ENCODE measurements around the gene MRPL48.
"Not testable (repeated sequence)": the region's sequence is repeated elsewhere in the genome, so short reads cannot be mapped to it uniquely, and the experiment has no call there.

The MRPL48 gene

GRCh38 chr11:73839123-73839457 is 51.4 kb downstream of the MRPL48 start:
- DNase-seq (ENCODE audit: low spot score), result no peak

GRCh38 chr11:73851046-73851764 is 63.5 kb downstream of the MRPL48 start:
- no peak for DNase-seq (ENCODE audit: low spot score)

GRCh38 chr11:73852049-73852448 is 64.4 kb downstream of the MRPL48 start:
- no peak for DNase-seq (ENCODE audit: low spot score)

GRCh38 chr11:73854680-73855079 is 67.0 kb downstream of the MRPL48 start:
- DNase-seq (ENCODE audit: low spot score), result no peak

- no peak for DNase-seq (ENCODE audit: low spot score)
Measured at GRCh38 chr11:73856031-73856567, 68.4 kb downstream of the MRPL48 start.

- no peak for DNase-seq (ENCODE audit: low spot score)
Measured at GRCh38 chr11:73859671-73860070, 72.0 kb downstream of the MRPL48 start.

- no peak for DNase-seq (ENCODE audit: low spot score)
Measured at GRCh38 chr11:73860202-73860601, 72.5 kb downstream of the MRPL48 start.

GRCh38 chr11:73862986-73863385 is 75.3 kb downstream of the MRPL48 start:
- DNase-seq (ENCODE audit: low spot score), result no peak

- DNase-seq (ENCODE audit: low spot score), result no peak
Measured at GRCh38 chr11:73866095-73866579, 78.5 kb downstream of the MRPL48 start.

GRCh38 chr11:73866586-73866996 is 78.9 kb downstream of the MRPL48 start:
- DNase-seq (ENCODE audit: low spot score), result peak; percentile 20

GRCh38 chr11:73869332-73869949 is 81.8 kb downstream of the MRPL48 start:
- peak; percentile 73 for DNase-seq (ENCODE audit: low spot score)

- DNase-seq (ENCODE audit: low spot score), result no peak
Measured at GRCh38 chr11:73870261-73870660, 82.6 kb downstream of the MRPL48 start.

- DNase-seq (ENCODE audit: low spot score), result no peak
Measured at GRCh38 chr11:73872749-73873357, 85.2 kb downstream of the MRPL48 start.

GRCh38 chr11:73875380-73875779 is 87.7 kb downstream of the MRPL48 start:
- DNase-seq (ENCODE audit: low spot score), result no peak

- no peak for DNase-seq (ENCODE audit: low spot score)
Measured at GRCh38 chr11:73875840-73876239, 88.2 kb downstream of the MRPL48 start.

- DNase-seq (ENCODE audit: low spot score), result peak; percentile 98
Measured at GRCh38 chr11:73876424-73877310, 89.0 kb downstream of the MRPL48 start, which contains the start of the genes COA4 and PAAF1. Gene COA4, minus strand, starts transcription at chr11:73876846. Its CDS starts 3,468 bp downstream, at chr11:73873378. Gene PAAF1, plus strand, starts transcription at chr11:73876999. Its CDS starts 23 bp downstream, at chr11:73877022.

GRCh38 chr11:73878771-73879170 is 91.1 kb downstream of the MRPL48 start:
- DNase-seq (ENCODE audit: low spot score), result no peak

- DNase-seq (ENCODE audit: low spot score), result not testable (repeated sequence)
Measured at GRCh38 chr11:73880449-73880848, 92.8 kb downstream of the MRPL48 start.

- no peak for DNase-seq (ENCODE audit: low spot score)
Measured at GRCh38 chr11:73883856-73884255, 96.2 kb downstream of the MRPL48 start.

GRCh38 chr11:73888244-73888643 is 100.6 kb downstream of the MRPL48 start:
- DNase-seq (ENCODE audit: low spot score), result no peak

GRCh38 chr11:73889019-73889418 is 101.3 kb downstream of the MRPL48 start:
- DNase-seq (ENCODE audit: low spot score), result no peak

GRCh38 chr11:73889536-73889935 is 101.9 kb downstream of the MRPL48 start:
- DNase-seq (ENCODE audit: low spot score), result no peak

Data from LoVo (cell line).